GM12872 (cell line): ENCODE measurements around the gene PHTF2.

Experiments used
- CTCF ChIP-seq: IDR thresholded peaks from 3 replicates; pipeline ENCODE4 v1.5.1; 2011; ENCODE audit warnings: low read depth, mild to moderate bottlenecking, low read length, moderate library complexity; ENCODE audit not compliant: insufficient read depth

The PHTF2 gene

DNA sequence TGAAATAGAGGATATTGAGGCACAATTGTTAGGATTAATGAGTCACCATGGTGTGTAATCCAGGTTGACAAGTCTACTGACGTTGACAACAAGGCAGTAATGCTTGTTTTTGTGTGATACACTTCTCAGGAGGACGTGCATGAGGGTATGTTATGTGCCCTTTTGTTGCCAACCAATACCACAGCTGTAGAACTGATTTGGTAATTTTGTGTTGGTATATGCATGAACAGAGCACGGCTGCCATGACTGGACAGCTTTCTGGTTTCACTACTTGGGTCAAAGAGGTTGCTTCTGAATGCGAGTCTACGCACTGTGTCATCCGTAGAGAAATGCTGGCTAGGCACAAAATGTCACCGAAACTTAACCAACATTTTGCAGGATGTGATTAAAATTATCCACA lies 32.9 kb downstream of the PHTF2 start:
- TF ChIP-seq CTCF: no peak

DNA sequence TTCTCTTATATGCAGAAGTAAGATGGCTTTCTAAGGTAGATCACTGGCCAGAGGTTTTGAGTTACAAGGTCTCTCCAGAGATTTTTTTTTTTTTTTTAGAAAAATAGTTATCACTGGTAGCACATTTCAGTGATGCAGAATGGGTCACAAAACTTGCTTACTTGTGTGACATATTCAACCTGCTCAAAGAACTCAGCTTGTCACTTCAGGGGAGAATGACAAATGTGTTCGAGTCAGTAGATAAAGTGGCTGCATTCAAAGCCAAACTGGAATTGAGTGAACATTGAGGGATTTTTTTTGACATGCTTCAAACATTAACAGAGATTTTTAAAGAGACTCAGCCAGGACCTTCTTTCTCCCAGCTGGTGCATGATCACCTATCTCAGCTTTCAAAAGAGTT lies 33.4 kb downstream of the PHTF2 start:
- TF ChIP-seq CTCF: no peak

- TF ChIP-seq CTCF: no peak
Measured at GRCh38 chr7:77833136-77833535, 34.6 kb downstream of the PHTF2 start.

DNA sequence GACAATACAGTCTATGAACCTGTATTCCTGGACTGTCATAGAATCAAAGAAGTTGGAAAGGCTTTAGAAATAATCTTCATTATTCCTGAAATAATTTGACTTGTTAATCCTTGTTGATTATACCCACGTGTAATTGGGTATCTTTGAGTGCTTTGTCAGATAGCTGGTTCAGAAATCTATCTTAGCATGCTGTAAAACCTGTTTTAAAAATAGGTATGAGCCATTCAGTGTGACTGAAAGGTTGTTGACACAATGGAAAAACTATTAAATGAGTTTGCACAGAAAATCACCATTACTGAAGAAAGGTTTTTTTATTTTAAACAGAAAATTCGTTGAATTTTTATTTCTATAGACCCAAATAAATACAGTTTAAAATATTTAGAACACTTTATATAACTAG lies 38.7 kb downstream of the PHTF2 start:
- no peak for TF ChIP-seq CTCF

DNA sequence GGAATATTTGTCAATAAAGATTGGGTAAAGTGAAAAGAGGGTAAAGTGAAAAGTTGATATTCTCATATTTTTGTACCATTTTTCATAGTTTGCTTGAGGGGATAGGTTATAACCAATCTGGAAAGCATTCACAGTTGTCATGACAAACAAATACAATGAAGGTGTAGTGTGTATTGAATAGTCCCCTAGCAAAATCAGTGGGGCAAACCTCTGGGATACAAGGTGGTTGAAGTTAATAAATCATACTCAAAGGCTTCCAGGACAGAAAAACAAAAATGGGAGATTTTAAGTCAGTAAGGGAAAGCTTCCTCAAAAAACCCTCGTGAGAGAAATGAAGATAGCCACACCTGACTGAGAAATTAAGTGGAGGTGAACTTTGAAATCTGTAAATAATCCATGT lies 39.4 kb downstream of the PHTF2 start:
- no peak for TF ChIP-seq CTCF

- TF ChIP-seq CTCF: no peak
Measured at GRCh38 chr7:77838929-77839491, 40.4 kb downstream of the PHTF2 start.

- no peak for TF ChIP-seq CTCF
Measured at GRCh38 chr7:77839919-77840318, 41.3 kb downstream of the PHTF2 start.
